Smooth muscle cell of the brain vasculature (primary cell): ENCODE measurements around the gene ST8SIA2.

Experiments
- DNase-seq: peaks from one replicate; pipeline ENCODE4 v3.0.0-alpha.2; 2012; ENCODE audit warnings: low read depth, low spot score

The ST8SIA2 gene

DNA sequence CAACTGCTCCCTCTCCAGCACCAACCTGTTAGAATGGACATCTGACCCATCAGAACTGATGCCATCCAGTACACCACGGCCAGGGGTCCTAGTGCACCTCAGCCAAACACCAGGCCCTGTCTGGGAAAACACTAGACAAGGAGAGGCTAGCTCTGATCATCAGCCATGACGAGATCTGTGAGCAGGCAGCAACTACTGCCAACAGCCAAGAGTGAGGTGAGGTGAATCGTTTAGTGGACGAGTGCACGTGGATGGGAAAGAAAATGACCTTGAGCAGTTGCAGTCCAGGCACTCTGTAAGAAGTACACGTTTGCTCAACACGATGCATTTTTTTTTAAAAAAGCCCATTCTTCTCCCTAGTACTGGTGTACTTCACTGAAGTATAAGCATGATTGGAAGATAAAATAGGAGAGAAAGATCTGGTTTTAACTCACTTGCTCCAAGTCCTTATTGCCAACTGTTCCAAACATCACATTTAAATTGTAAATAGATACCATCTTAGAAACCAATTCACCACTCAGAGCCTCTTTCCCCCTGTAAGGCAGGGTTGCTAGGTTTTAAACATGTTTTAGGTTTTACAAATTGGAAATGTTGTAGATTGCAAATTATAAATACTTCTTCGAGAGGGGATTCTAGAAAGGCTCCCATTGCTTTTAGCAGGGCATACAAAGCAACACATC is 5.7 kb downstream of the ST8SIA2 start:
- DNase-seq, result no peak

- no peak for DNase-seq
Observed at GRCh38 chr15:92400573-92400972, 6.9 kb downstream of the ST8SIA2 start.

- DNase-seq, result no peak
Observed at GRCh38 chr15:92400980-92401787, 7.5 kb downstream of the ST8SIA2 start.

DNA sequence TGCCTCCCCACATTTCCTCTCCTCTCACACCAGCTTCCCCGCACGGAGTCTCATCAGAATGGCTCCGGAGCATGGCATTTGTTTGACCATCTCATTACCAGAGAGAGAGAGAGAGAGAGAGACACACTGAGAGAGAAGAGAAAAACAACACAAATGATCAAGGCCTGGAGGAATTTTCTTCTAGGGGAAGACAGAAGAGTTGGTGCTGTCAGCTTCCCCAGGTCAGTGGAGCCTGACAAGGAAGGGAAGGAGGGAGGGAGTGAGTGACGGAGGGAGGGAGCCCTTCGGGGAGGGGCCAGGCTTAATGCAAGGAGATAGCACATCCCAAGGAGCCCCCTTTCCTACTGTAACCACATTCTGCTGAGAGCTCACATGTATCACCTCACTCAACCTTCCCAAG is 9.1 kb downstream of the ST8SIA2 start:
- DNase-seq, result no peak

- DNase-seq, result no peak
Observed at GRCh38 chr15:92405942-92406341, 12.3 kb downstream of the ST8SIA2 start.

DNA sequence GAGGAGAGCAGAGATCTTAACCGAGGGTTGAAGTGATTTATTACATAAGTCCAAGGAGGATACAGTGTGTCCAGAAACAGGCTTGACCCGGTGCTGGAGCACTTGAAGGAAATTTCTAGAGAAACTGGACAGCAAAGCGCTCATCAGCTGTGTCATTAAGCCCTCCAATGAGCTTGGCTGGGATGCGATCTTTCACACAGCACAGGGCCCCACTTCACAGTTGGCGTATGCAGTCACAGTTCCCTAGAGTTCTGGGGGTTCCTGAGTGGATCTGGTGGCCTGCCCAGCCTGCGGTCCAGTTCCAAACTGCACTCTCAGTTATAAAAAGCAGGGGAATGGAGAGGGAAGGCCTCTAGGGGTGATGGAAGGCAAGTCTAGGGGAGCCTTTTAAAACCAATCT is 13.6 kb downstream of the ST8SIA2 start:
- DNase-seq, result no peak

DNA sequence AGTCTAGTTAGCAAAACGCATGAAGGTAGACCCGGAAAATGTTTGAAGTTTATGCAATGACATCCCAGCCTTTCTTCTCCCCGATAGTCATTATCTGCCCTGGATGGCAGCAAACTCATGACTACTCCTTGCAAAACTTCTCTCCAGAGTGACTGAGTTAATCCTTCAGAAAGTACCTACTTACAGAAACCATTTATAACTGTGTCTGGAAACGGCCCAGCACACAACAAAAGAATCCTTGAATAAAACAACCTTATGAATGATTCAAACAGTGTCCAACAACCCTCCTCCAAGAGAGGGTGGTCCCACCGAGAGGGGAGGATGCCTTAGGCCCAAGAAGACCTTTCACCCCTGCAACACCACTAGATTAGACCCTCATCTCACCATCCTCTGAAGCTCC is 14.2 kb downstream of the ST8SIA2 start:
- no peak for DNase-seq

DNA sequence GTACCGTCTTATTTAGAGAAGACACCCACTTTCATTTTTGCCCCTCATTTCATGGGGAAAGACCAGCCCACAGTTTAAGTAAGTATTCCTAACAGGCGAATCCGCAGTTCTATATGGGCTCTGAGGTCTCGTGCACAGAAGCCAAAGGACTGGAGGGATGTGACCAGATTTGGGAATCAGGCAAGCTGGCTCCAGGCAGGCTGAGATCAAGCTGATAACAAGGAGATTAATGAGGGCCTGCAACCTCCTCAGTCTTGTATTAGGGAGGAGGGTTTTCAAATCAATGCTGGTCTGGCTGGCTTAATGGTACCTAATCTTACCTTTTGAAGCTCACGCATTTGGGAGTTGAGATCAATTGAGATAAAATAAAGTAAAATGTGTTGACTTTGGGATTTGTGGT is 15.3 kb downstream of the ST8SIA2 start:
- DNase-seq, result no peak

- DNase-seq, result no peak
Observed at GRCh38 chr15:92409521-92409920, 15.8 kb downstream of the ST8SIA2 start.

GRCh38 chr15:92410537-92410936 is 16.9 kb downstream of the ST8SIA2 start:
- no peak for DNase-seq

DNA sequence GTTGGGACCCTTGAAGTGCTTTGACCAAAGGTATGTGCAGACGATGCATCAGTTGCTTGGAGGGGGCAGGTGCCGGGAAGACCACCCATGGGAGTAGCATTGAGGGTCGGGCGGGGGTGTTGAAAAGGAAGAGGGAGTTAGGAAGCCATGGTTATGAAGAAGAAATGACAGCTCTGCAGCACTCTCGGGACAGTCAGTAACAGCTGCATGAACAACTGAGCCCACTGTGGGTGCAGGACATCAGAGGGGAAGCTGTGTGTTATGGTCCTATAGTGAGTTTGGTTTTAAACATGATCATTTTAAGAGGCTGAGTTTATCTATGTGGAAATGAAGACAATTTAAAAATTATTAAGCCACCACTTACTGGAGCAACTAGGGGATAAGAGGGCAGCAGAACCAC is 17.6 kb downstream of the ST8SIA2 start:
- DNase-seq, result no peak

DNA sequence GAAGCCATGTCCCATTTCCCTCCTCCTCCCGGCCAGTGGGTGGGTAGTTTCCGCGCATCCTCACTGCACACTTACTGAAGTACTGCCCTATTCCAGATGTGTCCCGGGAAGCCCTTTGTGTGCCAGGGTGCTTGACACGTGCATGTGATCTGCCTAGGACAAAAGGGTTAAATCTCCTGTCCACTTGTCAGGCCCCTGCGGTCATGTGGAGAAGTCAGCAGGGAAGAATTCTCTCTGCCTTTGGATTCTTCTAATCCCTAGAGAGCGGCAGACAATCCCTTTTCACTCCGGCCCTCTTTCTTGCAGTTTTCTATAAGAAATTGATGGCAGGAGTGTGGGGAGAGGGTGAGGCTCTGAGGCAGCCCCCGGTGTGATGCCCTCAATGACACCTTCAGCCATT is 19.8 kb downstream of the ST8SIA2 start:
- no peak for DNase-seq

GRCh38 chr15:92415639-92416297 is 22.1 kb downstream of the ST8SIA2 start:
- no peak for DNase-seq

DNA sequence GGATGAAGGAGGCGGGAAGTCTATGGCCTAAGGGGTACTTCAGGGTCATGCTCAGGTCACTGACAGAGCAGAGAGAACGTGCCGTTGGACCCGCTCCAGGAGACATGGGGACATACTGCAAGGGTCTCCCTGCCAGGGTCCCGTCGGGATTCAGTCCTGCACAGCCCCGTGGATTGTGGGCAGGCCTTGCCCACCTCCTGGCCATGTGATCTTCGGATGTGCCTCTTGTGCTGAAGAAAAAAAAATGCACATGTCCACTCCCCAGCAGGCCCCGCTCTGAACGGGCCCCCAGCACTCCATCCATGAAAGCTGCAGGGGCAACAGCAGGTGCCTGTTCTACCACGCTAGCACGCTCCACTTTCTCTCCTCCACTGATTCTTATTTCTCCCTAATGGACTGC is 22.9 kb downstream of the ST8SIA2 start:
- DNase-seq, result no peak

DNA sequence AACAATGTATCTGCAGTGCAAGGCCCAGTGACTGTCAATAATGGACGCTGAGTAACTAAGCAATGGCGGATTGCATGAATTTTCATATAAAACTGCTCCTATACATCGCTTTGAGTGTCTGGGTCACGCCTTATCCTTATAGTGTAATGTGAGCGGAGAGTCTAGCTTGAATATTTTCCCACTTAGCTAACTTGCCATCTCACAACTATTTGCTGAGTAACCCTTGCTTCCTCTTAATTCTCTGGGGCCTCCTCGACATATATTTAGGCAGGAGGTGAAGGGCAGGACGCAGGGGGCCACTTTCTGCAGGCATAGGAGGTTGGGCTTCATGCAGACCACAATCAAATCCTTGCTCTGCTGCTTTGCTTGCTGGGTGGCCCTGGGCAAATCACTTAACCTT is 24.0 kb downstream of the ST8SIA2 start:
- no peak for DNase-seq

- DNase-seq, result no peak
Observed at GRCh38 chr15:92418864-92419263, 25.2 kb downstream of the ST8SIA2 start.

DNA sequence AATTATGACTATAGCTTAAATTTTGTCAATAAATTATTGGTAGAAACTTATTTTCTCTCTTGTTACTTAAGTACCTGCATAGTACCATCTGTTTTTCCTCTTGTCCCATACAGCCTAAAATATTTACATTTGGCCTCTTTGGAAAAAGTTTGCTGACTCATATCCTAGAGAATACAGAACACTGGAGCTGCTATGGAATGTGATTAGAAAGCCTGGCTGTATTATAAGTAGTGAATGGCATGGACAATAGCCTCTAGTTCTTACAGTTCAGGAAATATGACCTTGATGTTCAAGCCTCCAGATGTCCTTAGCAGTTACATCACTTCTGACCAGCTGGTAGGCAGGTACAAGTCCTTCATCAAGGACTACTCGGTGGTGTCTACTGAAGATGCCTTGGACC is 28.3 kb downstream of the ST8SIA2 start:
- no peak for DNase-seq

- no peak for DNase-seq
Observed at GRCh38 chr15:92425578-92426225, 32.0 kb downstream of the ST8SIA2 start.

DNA sequence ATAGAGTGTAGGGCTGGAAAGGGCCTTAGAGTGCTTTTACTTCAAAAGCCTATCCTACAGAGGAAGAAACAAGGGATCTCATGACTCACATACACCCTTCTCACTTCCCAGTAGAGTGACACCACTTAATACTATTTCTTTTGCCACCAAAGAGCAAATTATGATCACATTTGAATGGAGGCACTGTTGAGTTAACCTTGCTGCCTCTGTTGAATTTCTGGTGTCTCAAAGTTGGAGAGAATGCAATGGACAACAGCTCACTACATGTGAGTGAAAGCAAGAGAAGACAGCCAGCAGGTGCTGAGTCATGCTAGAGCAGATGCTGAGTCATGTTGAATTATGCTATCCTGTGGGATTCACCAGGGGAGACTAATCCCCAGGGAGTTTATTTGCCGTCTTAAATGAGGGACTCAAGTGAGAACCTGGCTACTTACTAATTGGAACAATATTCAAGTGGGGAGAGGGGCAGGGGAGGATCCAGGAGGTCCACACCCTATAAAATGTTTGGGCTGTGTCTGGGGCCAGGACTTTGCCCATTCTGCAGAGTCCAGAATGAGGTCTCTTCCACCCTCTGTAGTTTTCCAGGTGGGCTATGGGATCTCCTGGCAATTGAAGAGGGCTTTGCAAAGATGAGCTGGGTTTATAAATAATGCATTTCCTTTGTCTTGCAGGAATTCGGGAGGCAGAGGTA is 35.8 kb downstream of the ST8SIA2 start:
- DNase-seq, result no peak

DNA sequence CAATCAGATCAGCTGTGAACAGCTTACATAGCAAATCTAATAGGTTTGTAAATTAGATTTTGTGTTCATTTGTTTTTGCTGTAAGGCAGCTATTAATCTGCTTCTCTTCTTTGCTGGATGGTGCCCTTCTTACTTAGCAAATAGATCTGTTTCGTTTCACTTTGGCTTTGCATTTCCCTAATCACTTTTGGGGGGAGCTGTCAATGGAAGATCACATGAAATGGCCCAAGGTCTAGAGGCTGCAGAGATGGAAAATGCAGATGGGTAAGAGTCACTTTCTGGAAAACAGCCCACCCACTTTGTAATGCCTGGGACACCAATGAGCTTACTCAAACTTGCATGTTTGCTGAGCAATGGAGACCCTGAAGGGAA is 36.4 kb downstream of the ST8SIA2 start:
- no peak for DNase-seq

DNA sequence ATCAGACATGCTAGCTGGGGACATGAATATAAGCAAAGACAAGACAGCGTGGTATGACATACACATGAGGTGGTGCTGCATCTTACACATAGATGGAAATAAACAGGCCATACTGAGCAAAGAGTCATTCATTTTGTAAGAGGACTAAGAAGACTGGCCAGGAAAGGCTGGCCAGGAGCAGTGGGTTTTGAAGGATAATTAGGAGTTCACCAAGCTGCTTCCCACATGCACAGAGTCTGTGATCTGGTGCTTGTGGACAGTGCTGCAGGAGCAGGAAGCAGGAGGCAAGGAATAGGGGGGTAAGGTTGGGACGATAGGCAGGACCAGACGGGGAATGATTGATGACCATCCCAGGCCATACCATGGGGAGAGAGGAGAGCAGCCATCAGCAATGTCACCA is 41.5 kb downstream of the ST8SIA2 start:
- no peak for DNase-seq

DNA sequence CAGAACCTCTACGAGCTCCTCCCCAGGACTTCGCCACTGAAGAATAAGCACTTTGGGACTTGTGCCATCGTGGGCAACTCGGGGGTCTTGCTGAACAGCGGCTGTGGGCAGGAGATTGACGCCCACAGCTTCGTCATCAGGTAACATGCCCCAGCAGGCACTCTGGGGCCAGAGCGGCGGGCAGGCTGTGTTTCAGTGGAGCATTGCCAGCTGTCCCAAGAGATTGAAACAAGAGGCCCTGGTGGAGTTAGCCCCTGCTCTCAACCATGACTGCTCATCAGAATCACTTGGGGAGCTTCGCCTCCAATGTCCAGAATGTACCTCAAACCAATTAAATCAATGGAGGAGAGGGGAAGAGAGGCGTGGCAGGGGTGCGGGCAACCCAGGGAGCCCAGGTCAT is 44.8 kb downstream of the ST8SIA2 start:
- no peak for DNase-seq
